Panc1 (cell line): ENCODE results near the gene LRRC45.

Source experiments
- CTCF ChIP-seq: fragments of 450-650 bp; IDR thresholded peaks from 2 replicates; pipeline ENCODE4 v1.5.1; 2017; ENCODE audit warnings: mild to moderate bottlenecking
- POLR2AphosphoS5 ChIP-seq: IDR thresholded peaks from 2 replicates; pipeline ENCODE4 v1.6.1; 2012; ENCODE audit warnings: mild to moderate bottlenecking, low read depth, low read length, moderate library complexity
- REST ChIP-seq, 2 experiments: IDR thresholded peaks; 2 replicates each; pipeline ENCODE4 v1.6.1; 2011 to 2012; ENCODE audit warnings: low read depth in 2 of 2, control low read depth in 1 of 2, low read length in 1 of 2, mild to moderate bottlenecking in 1 of 2, moderate library complexity in 1 of 2; ENCODE audit not compliant: insufficient read depth in 1 of 2
- SIN3A ChIP-seq: IDR thresholded peaks from 2 replicates; pipeline ENCODE4 v1.6.1; 2012; ENCODE audit warnings: low read depth, mild to moderate bottlenecking, low read length, moderate library complexity, borderline replicate concordance; ENCODE audit not compliant: insufficient read depth
- TCF7L2 ChIP-seq: IDR thresholded peaks from 2 replicates; pipeline ENCODE4 v1.6.1; 2011; ENCODE audit warnings: mild to moderate bottlenecking, low read depth, low read length, inconsistent platforms

- TF ChIP-seq CTCF (no peak), REST (IDR thresholded peaks at IDR 0.05; ENCODE audit: insufficient read depth in 1 of 2, low read depth in 2 of 2, low read length in 1 of 2) (no peak), SIN3A (no peak), POLR2AphosphoS5 (peak; percentile 61; the same call in 1 of the 2 replicates), TCF7L2 (peak; percentile 54; the same call in 1 of the 2 replicates)
Observed at GRCh38 chr17:82065638-82066303, 42.7 kb downstream of the LRRC45 start, which contains the start of gene DUS1L.
